A549 (cell line): ENCODE results near the gene CRMP1. TPM values are rescaled to one million over a fixed set of nuclear protein-coding genes. Genes with fewer than 3 reads are reported as not detected.

Experiments
- ATAC-seq, 2 experiments: fragments of 200-7000 bp in 1 of 2; fragments of >200 bp in 1 of 2; cut with Nextera tagmentation in 1 of 2; cut with Tn5 transposase in 1 of 2; 3 replicates each; pipeline versions ENCODE4 v1.8.0 to v1.9.1; 2018 to 2020; ENCODE audit warnings: mild to moderate bottlenecking in 1 of 2, moderate library complexity in 1 of 2
- CTCF ChIA-PET: fragments of 300-600 bp; sonication (Branson Sonifier 250); formaldehyde crosslinking; extraction: SDS; loops from one replicate; lab custom pipeline; 2021; ENCODE audit warnings: antibody characterized with exemption, inconsistent platforms; lab: Yijun Ruan, JAX
- POLR2A ChIA-PET: fragments of 350-600 bp; formaldehyde crosslinking; extraction: SDS; loops from one replicate; lab custom pipeline; 2021; ENCODE audit warnings: antibody characterized with exemption, inconsistent platforms; lab: Yijun Ruan, JAX
- DNase-seq, 2 experiments: peaks; one replicate each; pipeline versions ENCODE4 v3.0.0 to v3.0.0-alpha.2; 2011 to 2016; ENCODE audit warnings: low read depth in 1 of 2, low spot score in 1 of 2
- FAIRE-seq: peaks from 2 replicates; lab custom pipeline; 2011; peaks lifted over from hg19 to GRCh38; lab: Jason Lieb, UNC
- H3K27ac ChIP-seq, 2 experiments: fragments of >200 bp; sonication (Bioruptor Twin); formaldehyde crosslinking; 3 replicates each; pipeline ENCODE4 v1.5.1; 2016 to 2017
- H3K4me1 ChIP-seq: fragments of >200 bp; sonication (Bioruptor Twin); formaldehyde crosslinking; 3 replicates; pipeline ENCODE4 v1.6.1; 2016
- H3K4me2 ChIP-seq: fragments of >200 bp; sonication (Bioruptor Twin); formaldehyde crosslinking; 3 replicates; pipeline ENCODE4 v1.6.1; 2016
- H3K4me3 ChIP-seq: fragments of >200 bp; sonication (Bioruptor Twin); formaldehyde crosslinking; 3 replicates; pipeline ENCODE4 v1.5.1; 2016
- H3K9me3 ChIP-seq: fragments of >200 bp; sonication (Bioruptor Twin); formaldehyde crosslinking; 3 replicates; pipeline ENCODE4 v1.6.1; 2016
- ATOH8 ChIP-seq: fragments of 250-450 bp; sonication (Bioruptor Pico); IDR thresholded peaks from 2 replicates; pipeline ENCODE4 v1.5.0; 2020; ENCODE audit warnings: low read depth, mild to moderate bottlenecking, moderate library complexity
- BHLHE40 ChIP-seq: IDR thresholded peaks from 2 replicates; pipeline ENCODE4 v1.6.1; 2012; ENCODE audit warnings: low read depth, low read length, inconsistent platforms
- CBX8 ChIP-seq: fragments of 200-600 bp; sonication (generic); IDR thresholded peaks from 2 replicates; pipeline ENCODE4 v1.6.1; 2016
- CEBPB ChIP-seq, 2 experiments: fragments of >200 bp in 1 of 2; sonication (Bioruptor Twin) in 1 of 2; formaldehyde crosslinking in 1 of 2; IDR thresholded peaks; 2 replicates each; pipeline ENCODE4 v1.6.1; 2012 to 2016
- CTCF ChIP-seq: fragments of >200 bp; sonication (Bioruptor Twin); formaldehyde crosslinking; IDR thresholded peaks from 3 replicates; pipeline ENCODE4 v1.5.1; 2016
- E2F6 ChIP-seq: IDR thresholded peaks from 2 replicates; pipeline ENCODE4 v1.6.1; 2012; ENCODE audit warnings: low read depth, borderline replicate concordance
- FOSB ChIP-seq: fragments of 250-450 bp; sonication (Bioruptor Pico); IDR thresholded peaks from 2 replicates; pipeline ENCODE4 v1.5.0; 2020; ENCODE audit warnings: mild to moderate bottlenecking, moderate library complexity
- FOSL2 ChIP-seq, 2 experiments: fragments of 450-650 bp in 1 of 2; fragments of >200 bp in 1 of 2; sonication (Bioruptor Twin) in 1 of 2; formaldehyde crosslinking; IDR thresholded peaks; 2 replicates each; pipeline versions ENCODE4 v1.5.0 to v1.6.1; 2016 to 2020; ENCODE audit warnings: mild to moderate bottlenecking in 1 of 2, moderate library complexity in 1 of 2
- FOXS1 ChIP-seq: fragments of 250-450 bp; sonication (Bioruptor Pico); IDR thresholded peaks from 2 replicates; pipeline ENCODE4 v1.5.0; 2020; ENCODE audit warnings: mild to moderate bottlenecking, moderate library complexity
- HMGXB4 ChIP-seq: fragments of 250-450 bp; sonication (Bioruptor Pico); IDR thresholded peaks from 2 replicates; pipeline ENCODE4 v1.5.0; 2021; ENCODE audit warnings: mild to moderate bottlenecking, moderate library complexity, borderline replicate concordance
- HOXB13 ChIP-seq: fragments of 250-450 bp; sonication (Bioruptor Pico); IDR thresholded peaks from 2 replicates; pipeline ENCODE4 v1.5.0; 2020; ENCODE audit warnings: low read depth, mild to moderate bottlenecking, moderate library complexity
- KDM1A ChIP-seq: fragments of 200-600 bp; sonication (generic); IDR thresholded peaks from 2 replicates; pipeline ENCODE4 v1.6.1; 2016; ENCODE audit warnings: low read depth, mild to moderate bottlenecking
- MAFK ChIP-seq: fragments of 450-650 bp; IDR thresholded peaks from 2 replicates; pipeline ENCODE4 v1.6.1; 2014; ENCODE audit not compliant: partially characterized antibody
- NFE2L2 ChIP-seq: fragments of 150-350 bp; conservative IDR thresholded peaks from 2 replicates; pipeline ENCODE4 v1.6.1; 2014; ENCODE audit warnings: low read length
- NR3C1 ChIP-seq: fragments of >200 bp; sonication (Bioruptor Twin); formaldehyde crosslinking; IDR thresholded peaks from 3 replicates; pipeline ENCODE4 v1.6.1; 2017
- PHF8 ChIP-seq: fragments of 200-600 bp; sonication (generic); IDR thresholded peaks from 2 replicates; pipeline ENCODE4 v1.6.1; 2016; ENCODE audit warnings: low read depth, mild to moderate bottlenecking, antibody characterized with exemption, moderate library complexity, borderline replicate concordance
- RCOR1 ChIP-seq: fragments of 150-350 bp; IDR thresholded peaks from 2 replicates; pipeline ENCODE4 v1.6.1; 2014; ENCODE audit warnings: antibody characterized with exemption, low read length, low read depth
- REST ChIP-seq: fragments of 200-600 bp; sonication (generic); IDR thresholded peaks from 2 replicates; pipeline ENCODE4 v1.6.1; 2016; ENCODE audit warnings: antibody characterized with exemption, mild to moderate bottlenecking, moderate library complexity
- RFX5 ChIP-seq: fragments of 450-650 bp; IDR thresholded peaks from 2 replicates; pipeline ENCODE4 v1.7.1; 2014; ENCODE audit warnings: antibody characterized with exemption, mild to moderate bottlenecking, moderate library complexity
- RNF2 ChIP-seq: fragments of 200-600 bp; sonication (generic); IDR thresholded peaks from 2 replicates; pipeline ENCODE4 v1.6.1; 2016; ENCODE audit warnings: low read depth, mild to moderate bottlenecking, antibody characterized with exemption, moderate library complexity, borderline replicate concordance
- TFCP2L1 ChIP-seq: fragments of 250-450 bp; sonication (Bioruptor Pico); IDR thresholded peaks from 2 replicates; pipeline ENCODE4 v1.5.0; 2021; ENCODE audit warnings: mild to moderate bottlenecking
- TP53 ChIP-seq: fragments of 250-450 bp; sonication (Bioruptor Pico); IDR thresholded peaks from 2 replicates; pipeline ENCODE4 v1.5.0; 2021; ENCODE audit warnings: mild to moderate bottlenecking, moderate library complexity
- WGBS: methylation state at CpG from one replicate; pipeline ENCODE4 v1.1.6; 2017; ENCODE audit errors: missing lambda C conversion rate; 5-methylcytosine and 5-hydroxymethylcytosine counted together
- polyA plus RNA-seq, 4 experiments: library from polyadenylated mRNA; depleted of rRNA in 3 of 4; stranded (reverse); fragments of >200 nt; fragmentation: RNase III in 1 of 4; extraction: RNeasy Plus Mini Kit Qiagen cat#74134 plus additional on column Dnase treatment in 1 of 4; gene quantifications; 2 replicates in 3 of 4; 3 replicates in 1 of 4; pipeline ENCODE4 v1.2.3, GENCODE V29; 2011 to 2017

Gene CRMP1
- polyA plus RNA-seq, 2 of the 4 experiments (the other 2 are of a cell fraction): 0.74 to 0.80 TPM

- DNase-seq (no peak), FAIRE-seq (no peak), ATAC-seq (no peak)
- 97% methylated on average over 6 of the region's 6 CpGs for WGBS
- H3K4me1 ChIP-seq: no peaks in the 10 kb centered on the region
- ChIA-PET CTCF (no interaction called here), POLR2A (no interaction called here)
- no peak overlapping the region for H3K4me3 ChIP-seq
- H3K9me3 ChIP-seq: peaks cover 5% of the 10 kb centered on the region; the same call in 1 of the 3 replicates
- no peak overlapping the region for H3K4me2 ChIP-seq
- no peak overlapping the region for H3K27ac ChIP-seq
- TF ChIP-seq RFX5 (no peak), RCOR1 (no peak), FOSL2 (IDR thresholded peaks at IDR 0.05) (no peak), FOSL2 (CRISPR knock-in tag; IDR thresholded peaks at IDR 0.05) (no peak), BHLHE40 (no peak), HMGXB4 (CRISPR knock-in tag) (no peak), ATOH8 (CRISPR knock-in tag) (no peak), FOSB (CRISPR knock-in tag) (no peak), NFE2L2 (no peak), TFCP2L1 (no peak), PHF8 (no peak), NR3C1 (no peak), E2F6 (no peak), HOXB13 (CRISPR knock-in tag) (no peak)
These were observed 78.5 kb downstream of the CRMP1 start for GRCh38 chr4:5814421-5814820.

GRCh38 chr4:5813882-5814255 lies 79.0 kb downstream of the CRMP1 start:
- CTCF ChIA-PET: interaction anchor here (1.5 to 2.4 kb wide), 3 partner anchors 378 to 815 kb away, joined by 3 to 16 read pairs (median 3); partner anchors contain the start of gene STK32B
- POLR2A ChIA-PET: no interaction called here

More at GRCh38 chr4:5813882-5814255, 79.0 kb downstream of the CRMP1 start:
- DNase-seq (no peak), ATAC-seq (no peak), FAIRE-seq (no peak)
- H3K4me2 ChIP-seq: no peak overlapping the region
- no peak overlapping the region for H3K27ac ChIP-seq
- no peak overlapping the region for H3K4me3 ChIP-seq
- TF ChIP-seq TP53 (CRISPR knock-in tag): no peak
- no peak for TF ChIP-seq CEBPB (IDR thresholded peaks at IDR 0.05)
- TF ChIP-seq CBX8: no peak
- no peak for TF ChIP-seq REST
- TF ChIP-seq HMGXB4 (CRISPR knock-in tag): no peak
- TF ChIP-seq FOSB (CRISPR knock-in tag): no peak
- no peak for TF ChIP-seq MAFK
- no peak for TF ChIP-seq FOXS1 (CRISPR knock-in tag)
- no peak for TF ChIP-seq RNF2
- TF ChIP-seq TFCP2L1: no peak
- no peak for TF ChIP-seq KDM1A
- TF ChIP-seq CTCF: no peak
- TF ChIP-seq FOSL2 (IDR thresholded peaks at IDR 0.05): no peak
- no peak for TF ChIP-seq FOSL2 (CRISPR knock-in tag; IDR thresholded peaks at IDR 0.05)
- H3K9me3 ChIP-seq: peaks cover 5% of the 10 kb centered on the region; the same call in 1 of the 3 replicates
- WGBS: 85% methylated on average over 3 of the region's 7 CpGs
- H3K4me1 ChIP-seq: no peaks in the 10 kb centered on the region
